IPS-20b (cell line): Measurements from ENCODE around the gene PDPN.

Experiments used
- H3K27ac ChIP-seq: one replicate; pipeline ENCODE4 v1.5.1; 2013; ENCODE audit warnings: low read length
- H3K27me3 ChIP-seq: 2 replicates; pipeline ENCODE4 v1.6.1; 2013; ENCODE audit warnings: mild to moderate bottlenecking, low read length, inconsistent platforms; ENCODE audit not compliant: insufficient read depth
- H3K36me3 ChIP-seq: 2 replicates; pipeline ENCODE4 v1.6.1; 2013; ENCODE audit warnings: low read depth, mild to moderate bottlenecking, inconsistent platforms, low read length, moderate library complexity; ENCODE audit not compliant: insufficient read depth
- H3K4me1 ChIP-seq: 2 replicates; pipeline ENCODE4 v1.6.1; 2013; ENCODE audit warnings: mild to moderate bottlenecking, control low read depth, inconsistent platforms, low read length, moderate library complexity; ENCODE audit not compliant: insufficient read depth
- H3K4me3 ChIP-seq: 2 replicates; pipeline ENCODE4 v1.5.1; 2013; ENCODE audit warnings: mild to moderate bottlenecking, low read length, inconsistent platforms
- H3K9ac ChIP-seq: 2 replicates; pipeline ENCODE4 v1.6.1; 2013; ENCODE audit warnings: low read depth, mild to moderate bottlenecking, inconsistent platforms, low read length, moderate library complexity
- H3K9me3 ChIP-seq: 2 replicates; pipeline ENCODE4 v1.6.1; 2013; ENCODE audit warnings: mild to moderate bottlenecking, low read depth, low read length, inconsistent platforms; ENCODE audit not compliant: insufficient read depth

The PDPN gene

GRCh38 chr1:13661539-13661938 is 77.9 kb downstream of the PDPN start:
- H3K27ac ChIP-seq, result no peak overlapping the region
- H3K9me3 ChIP-seq, result peaks cover 17% of the 10 kb centered on the region

GRCh38 chr1:13662493-13662892 is 78.9 kb downstream of the PDPN start:
- no peak overlapping the region for H3K9ac ChIP-seq
- H3K4me1 ChIP-seq, result no peaks in the 10 kb centered on the region

More at GRCh38 chr1:13661539-13661938, 77.9 kb downstream of the PDPN start:
- Histone ChIP-seq H3K36me3 (no peaks in the 10 kb centered on the region), H3K4me3 (no peak overlapping the region), H3K9ac (no peak overlapping the region), H3K4me1 (no peaks in the 10 kb centered on the region), H3K27me3 (no peaks in the 10 kb centered on the region)

GRCh38 chr1:13663969-13664368 is 80.3 kb downstream of the PDPN start:
- Histone ChIP-seq H3K27me3 (no peaks in the 10 kb centered on the region), H3K4me3 (no peak overlapping the region), H3K36me3 (no peaks in the 10 kb centered on the region), H3K9ac (no peak overlapping the region), H3K4me1 (no peaks in the 10 kb centered on the region), H3K27ac (no peak overlapping the region), H3K9me3 (peaks cover 11% of the 10 kb centered on the region)

More at GRCh38 chr1:13662493-13662892, 78.9 kb downstream of the PDPN start:
- Histone ChIP-seq H3K27ac (no peak overlapping the region), H3K36me3 (no peaks in the 10 kb centered on the region), H3K27me3 (no peaks in the 10 kb centered on the region), H3K9me3 (peaks cover 11% of the 10 kb centered on the region), H3K4me3 (no peak overlapping the region)

- Histone ChIP-seq H3K36me3 (no peaks in the 10 kb centered on the region), H3K9ac (no peak overlapping the region), H3K27me3 (no peaks in the 10 kb centered on the region), H3K9me3 (peaks cover 8% of the 10 kb centered on the region), H3K27ac (no peak overlapping the region), H3K4me3 (no peak overlapping the region), H3K4me1 (no peaks in the 10 kb centered on the region)
These were observed 80.8 kb downstream of the PDPN start for GRCh38 chr1:13664451-13664850.

GRCh38 chr1:13666317-13666716 is 82.7 kb downstream of the PDPN start:
- Histone ChIP-seq H3K4me1 (no peaks in the 10 kb centered on the region), H3K27me3 (no peaks in the 10 kb centered on the region), H3K27ac (no peak overlapping the region), H3K9me3 (no peaks in the 10 kb centered on the region), H3K36me3 (no peaks in the 10 kb centered on the region), H3K4me3 (no peak overlapping the region), H3K9ac (no peak overlapping the region)
